ENCODE data around the gene FADS1.

Gene FADS1

GRCh38 chr11:61840371-61840770, 23.6 kb upstream of the FADS1 start:
- H3K4me3 ChIP-seq (ENCODE audit: low read length): no peak overlapping the region
- H3K4me1 ChIP-seq (ENCODE audit: control insufficient read depth, insufficient read depth, low read length): no peaks in the 10 kb centered on the region
- H3K27ac ChIP-seq (ENCODE audit: low read depth, low read length): no peak overlapping the region
- H3K27me3 ChIP-seq (ENCODE audit: control insufficient read depth, insufficient read depth, low read length): no peaks in the 10 kb centered on the region
- no peak overlapping the region for H3K9ac ChIP-seq (ENCODE audit: low read length)
- peaks cover 8% of the 10 kb centered on the region for H3K36me3 ChIP-seq (ENCODE audit: control insufficient read depth, insufficient read depth, low read length)

GRCh38 chr11:61839742-61840141, 22.9 kb upstream of the FADS1 start:
- Histone ChIP-seq H3K36me3 (ENCODE audit: control insufficient read depth, insufficient read depth, low read length) (peaks cover 8% of the 10 kb centered on the region), H3K4me3 (ENCODE audit: low read length) (no peak overlapping the region), H3K9ac (ENCODE audit: low read length) (no peak overlapping the region), H3K27ac (ENCODE audit: low read depth, low read length) (no peak overlapping the region), H3K4me1 (ENCODE audit: control insufficient read depth, insufficient read depth, low read length) (no peaks in the 10 kb centered on the region), H3K27me3 (ENCODE audit: control insufficient read depth, insufficient read depth, low read length) (no peaks in the 10 kb centered on the region)

GRCh38 chr11:61838921-61839320, 22.1 kb upstream of the FADS1 start:
- H3K9ac ChIP-seq (ENCODE audit: low read length): no peak overlapping the region
- H3K27ac ChIP-seq (ENCODE audit: low read depth, low read length): no peak overlapping the region
- peaks cover 8% of the 10 kb centered on the region for H3K36me3 ChIP-seq (ENCODE audit: control insufficient read depth, insufficient read depth, low read length)
- H3K27me3 ChIP-seq (ENCODE audit: control insufficient read depth, insufficient read depth, low read length): no peaks in the 10 kb centered on the region
- no peaks in the 10 kb centered on the region for H3K4me1 ChIP-seq (ENCODE audit: control insufficient read depth, insufficient read depth, low read length)
- no peak overlapping the region for H3K4me3 ChIP-seq (ENCODE audit: low read length)

- H3K4me3 ChIP-seq (ENCODE audit: low read length): no peak overlapping the region
- peaks cover 8% of the 10 kb centered on the region for H3K36me3 ChIP-seq (ENCODE audit: control insufficient read depth, insufficient read depth, low read length)
- H3K9ac ChIP-seq (ENCODE audit: low read length): no peak overlapping the region
- H3K4me1 ChIP-seq (ENCODE audit: control insufficient read depth, insufficient read depth, low read length): no peaks in the 10 kb centered on the region
- no peak overlapping the region for H3K27ac ChIP-seq (ENCODE audit: low read depth, low read length)
- no peaks in the 10 kb centered on the region for H3K27me3 ChIP-seq (ENCODE audit: control insufficient read depth, insufficient read depth, low read length)
These were observed 21.7 kb upstream of the FADS1 start for GRCh38 chr11:61838501-61838900.

- no peaks in the 10 kb centered on the region for H3K27me3 ChIP-seq (ENCODE audit: control insufficient read depth, insufficient read depth, low read length)
- H3K4me3 ChIP-seq (ENCODE audit: low read length): no peak overlapping the region
- H3K36me3 ChIP-seq (ENCODE audit: control insufficient read depth, insufficient read depth, low read length): peaks cover 8% of the 10 kb centered on the region
- no peak overlapping the region for H3K27ac ChIP-seq (ENCODE audit: low read depth, low read length)
- H3K4me1 ChIP-seq (ENCODE audit: control insufficient read depth, insufficient read depth, low read length): no peaks in the 10 kb centered on the region
- no peak overlapping the region for H3K9ac ChIP-seq (ENCODE audit: low read length)
These were observed 20.7 kb upstream of the FADS1 start for GRCh38 chr11:61837411-61838005.

GRCh38 chr11:61836193-61836592, 19.4 kb upstream of the FADS1 start:
- Histone ChIP-seq H3K4me3 (ENCODE audit: low read length) (no peak overlapping the region), H3K36me3 (ENCODE audit: control insufficient read depth, insufficient read depth, low read length) (peaks cover 8% of the 10 kb centered on the region), H3K9ac (ENCODE audit: low read length) (no peak overlapping the region), H3K27ac (ENCODE audit: low read depth, low read length) (no peak overlapping the region), H3K27me3 (ENCODE audit: control insufficient read depth, insufficient read depth, low read length) (no peaks in the 10 kb centered on the region), H3K4me1 (ENCODE audit: control insufficient read depth, insufficient read depth, low read length) (no peaks in the 10 kb centered on the region)

- H3K36me3 ChIP-seq (ENCODE audit: control insufficient read depth, insufficient read depth, low read length): no peaks in the 10 kb centered on the region
- H3K9ac ChIP-seq (ENCODE audit: low read length): peak overlapping the region; percentile 2
- H3K27ac ChIP-seq (ENCODE audit: low read depth, low read length): peak overlapping the region; percentile 6
- peaks cover 14% of the 10 kb centered on the region for H3K4me1 ChIP-seq (ENCODE audit: control insufficient read depth, insufficient read depth, low read length)
- no peak overlapping the region for H3K4me3 ChIP-seq (ENCODE audit: low read length)
- H3K27me3 ChIP-seq (ENCODE audit: control insufficient read depth, insufficient read depth, low read length): no peaks in the 10 kb centered on the region
These were observed 17.7 kb upstream of the FADS1 start for GRCh38 chr11:61834278-61835048.

- no peaks in the 10 kb centered on the region for H3K27me3 ChIP-seq (ENCODE audit: control insufficient read depth, insufficient read depth, low read length)
- no peaks in the 10 kb centered on the region for H3K36me3 ChIP-seq (ENCODE audit: control insufficient read depth, insufficient read depth, low read length)
- no peak overlapping the region for H3K4me3 ChIP-seq (ENCODE audit: low read length)
- peak overlapping the region; percentile 6 for H3K27ac ChIP-seq (ENCODE audit: low read depth, low read length)
- H3K9ac ChIP-seq (ENCODE audit: low read length): no peak overlapping the region
- peaks cover 15% of the 10 kb centered on the region for H3K4me1 ChIP-seq (ENCODE audit: control insufficient read depth, insufficient read depth, low read length)
These were observed 17.1 kb upstream of the FADS1 start for GRCh38 chr11:61833926-61834277.

GRCh38 chr11:61833471-61833870, 16.7 kb upstream of the FADS1 start:
- Histone ChIP-seq H3K27me3 (ENCODE audit: control insufficient read depth, insufficient read depth, low read length) (no peaks in the 10 kb centered on the region), H3K4me3 (ENCODE audit: low read length) (no peak overlapping the region)

GRCh38 chr11:61832754-61833153, 16.0 kb upstream of the FADS1 start:
- Histone ChIP-seq H3K4me3 (ENCODE audit: low read length) (no peak overlapping the region), H3K27me3 (ENCODE audit: control insufficient read depth, insufficient read depth, low read length) (no peaks in the 10 kb centered on the region), H3K27ac (ENCODE audit: low read depth, low read length) (no peak overlapping the region), H3K36me3 (ENCODE audit: control insufficient read depth, insufficient read depth, low read length) (no peaks in the 10 kb centered on the region), H3K4me1 (ENCODE audit: control insufficient read depth, insufficient read depth, low read length) (peaks cover 15% of the 10 kb centered on the region), H3K9ac (ENCODE audit: low read length) (no peak overlapping the region)

More at GRCh38 chr11:61833471-61833870, 16.7 kb upstream of the FADS1 start:
- no peak overlapping the region for H3K27ac ChIP-seq (ENCODE audit: low read depth, low read length)
- H3K4me1 ChIP-seq (ENCODE audit: control insufficient read depth, insufficient read depth, low read length): peaks cover 15% of the 10 kb centered on the region
- no peaks in the 10 kb centered on the region for H3K36me3 ChIP-seq (ENCODE audit: control insufficient read depth, insufficient read depth, low read length)
- no peak overlapping the region for H3K9ac ChIP-seq (ENCODE audit: low read length)

- Histone ChIP-seq H3K27me3 (ENCODE audit: control insufficient read depth, insufficient read depth, low read length) (no peaks in the 10 kb centered on the region), H3K4me1 (ENCODE audit: control insufficient read depth, insufficient read depth, low read length) (peaks cover 15% of the 10 kb centered on the region), H3K27ac (ENCODE audit: low read depth, low read length) (no peak overlapping the region), H3K4me3 (ENCODE audit: low read length) (no peak overlapping the region), H3K36me3 (ENCODE audit: control insufficient read depth, insufficient read depth, low read length) (no peaks in the 10 kb centered on the region), H3K9ac (ENCODE audit: low read length) (no peak overlapping the region)
These were observed 15.4 kb upstream of the FADS1 start for GRCh38 chr11:61832207-61832606.

- H3K4me1 ChIP-seq (ENCODE audit: control insufficient read depth, insufficient read depth, low read length): peaks cover 15% of the 10 kb centered on the region
- no peak overlapping the region for H3K4me3 ChIP-seq (ENCODE audit: low read length)
- H3K27ac ChIP-seq (ENCODE audit: low read depth, low read length): peak overlapping the region; percentile 77
- H3K9ac ChIP-seq (ENCODE audit: low read length): no peak overlapping the region
- no peaks in the 10 kb centered on the region for H3K36me3 ChIP-seq (ENCODE audit: control insufficient read depth, insufficient read depth, low read length)
- H3K27me3 ChIP-seq (ENCODE audit: control insufficient read depth, insufficient read depth, low read length): no peaks in the 10 kb centered on the region
These were observed 13.7 kb upstream of the FADS1 start for GRCh38 chr11:61830237-61831105.
